Caco-2 (cell line): Measurements from ENCODE around the gene DOCK9. TPM values are rescaled to one million over a fixed set of nuclear protein-coding genes. Genes with fewer than 3 reads are reported as not detected.

Experiments used
- BruUV-seq: library from RNA; stranded (reverse); fragments of 400-500 nt; replicated peaks from 2 replicates; lab custom pipeline; 2021; lab: Mats Ljungman, UMichigan
- CTCF ChIA-PET: fragments of 300-600 bp; sonication (Branson Sonifier 250); formaldehyde crosslinking; loops from one replicate; lab custom pipeline; 2022; ENCODE audit warnings: antibody characterized with exemption; lab: Charles Lee
- POLR2A ChIA-PET: fragments of 300-600 bp; sonication (Branson Sonifier 250); formaldehyde crosslinking; loops from one replicate; lab custom pipeline; 2022; ENCODE audit warnings: antibody characterized with exemption; lab: Charles Lee
- DNase-seq, 2 experiments: peaks; one replicate each; pipeline versions ENCODE4 v3.0.0 to v3.0.0-alpha.2; 2020 to 2022
- H3K27me3 ChIP-seq: replicated peaks from 2 replicates; pipeline ENCODE4 v1.6.0; 2011; ENCODE audit warnings: low read length; ENCODE audit not compliant: control insufficient read depth, insufficient read depth
- H3K36me3 ChIP-seq: 2 replicates; pipeline ENCODE4 v1.5.1; 2011; ENCODE audit warnings: low read length; ENCODE audit not compliant: control insufficient read depth, insufficient read depth
- H3K4me1 ChIP-seq: fragments of 250-450 bp; sonication (Bioruptor Pico); 2 replicates; pipeline ENCODE4 v1.5.1; 2020; ENCODE audit warnings: mild to moderate bottlenecking
- H3K4me3 ChIP-seq: 2 replicates; pipeline ENCODE4 v1.5.1; 2011; ENCODE audit warnings: low read depth, mild to moderate bottlenecking, control low read depth, low read length
- H3K9me3 ChIP-seq: fragments of 250-450 bp; sonication (Bioruptor Pico); 2 replicates; pipeline ENCODE4 v1.5.1; 2020; ENCODE audit warnings: mild to moderate bottlenecking, moderate library complexity
- H3K27ac Mint-ChIP-seq: one replicate; pipeline ENCODE4 v1.8.0; 2022; ENCODE audit warnings: mixed read lengths; ENCODE audit not compliant: unreplicated experiment
- H3K27me3 Mint-ChIP-seq: one replicate; pipeline ENCODE4 v1.8.0; 2022; ENCODE audit warnings: mixed read lengths; ENCODE audit not compliant: insufficient read depth, unreplicated experiment
- H3K36me3 Mint-ChIP-seq: one replicate; pipeline ENCODE4 v1.8.0; 2022; ENCODE audit warnings: mild to moderate bottlenecking, mixed read lengths; ENCODE audit not compliant: insufficient read depth, unreplicated experiment
- H3K4me1 Mint-ChIP-seq: one replicate; pipeline ENCODE4 v1.8.0; 2022; ENCODE audit warnings: low read depth, mixed read lengths; ENCODE audit not compliant: unreplicated experiment
- H3K4me3 Mint-ChIP-seq: one replicate; pipeline ENCODE4 v1.8.0; 2022; ENCODE audit warnings: mild to moderate bottlenecking, moderate library complexity, mixed read lengths; ENCODE audit not compliant: unreplicated experiment
- H3K9me3 Mint-ChIP-seq: one replicate; pipeline ENCODE4 v1.8.0; 2022; ENCODE audit warnings: mixed read lengths; ENCODE audit not compliant: unreplicated experiment
- CTCF ChIP-seq, 2 experiments: fragments of 200-600 bp in 1 of 2; IDR thresholded peaks; 1 replicate in 1 of 2; 2 replicates in 1 of 2; pipeline versions ENCODE4 v1.5.1 to v1.8.0; 2011 to 2022; ENCODE audit warnings: antibody characterized with exemption in 1 of 2, control low read depth in 1 of 2, inconsistent platforms in 1 of 2, low read depth in 1 of 2, low read length in 1 of 2, mild to moderate bottlenecking in 1 of 2, moderate library complexity in 1 of 2; ENCODE audit not compliant: insufficient read depth in 1 of 2, severe bottlenecking in 1 of 2, unreplicated experiment in 1 of 2
- intact Hi-C: fragments of 100-400 bp; cut with micrococcal nuclease; formaldehyde crosslinking; loops from one replicate; pipeline ENCODE4 v1.10.0; 2022; ENCODE audit not compliant: unreplicated experiment
- total RNA-seq: library from RNA; stranded (reverse); gene quantifications from 2 replicates; pipeline ENCODE4 v1.2.3, GENCODE V29; 2022

The DOCK9 gene
- total RNA-seq, 1 experiment from 2014 or later, result 260 TPM

DNA sequence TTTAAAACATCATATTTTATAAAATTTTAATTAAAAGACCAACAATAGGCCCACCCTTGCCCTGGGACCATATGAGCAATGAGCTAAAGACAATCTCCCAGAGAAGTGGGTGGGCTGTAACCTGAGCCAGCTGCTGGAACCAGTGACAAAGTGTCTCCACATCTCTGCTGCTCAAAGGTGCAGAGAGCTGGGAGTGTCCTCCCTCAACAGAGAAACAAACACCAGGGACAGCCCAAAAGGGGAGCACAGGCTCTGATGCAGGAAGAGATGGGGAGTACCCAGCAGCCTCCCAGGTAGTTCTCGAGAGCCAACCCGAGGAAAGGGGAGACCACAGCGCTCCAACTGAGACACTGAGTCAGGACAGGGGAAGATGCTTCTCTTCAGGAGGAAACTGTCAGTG, 39.1 kb downstream of the DOCK9 start:
- H3K36me3 Mint-ChIP-seq, result peaks cover 35% of the 10 kb centered on the region
- DNase-seq, result no peak
- intact Hi-C loops, result no loop called here

DNA sequence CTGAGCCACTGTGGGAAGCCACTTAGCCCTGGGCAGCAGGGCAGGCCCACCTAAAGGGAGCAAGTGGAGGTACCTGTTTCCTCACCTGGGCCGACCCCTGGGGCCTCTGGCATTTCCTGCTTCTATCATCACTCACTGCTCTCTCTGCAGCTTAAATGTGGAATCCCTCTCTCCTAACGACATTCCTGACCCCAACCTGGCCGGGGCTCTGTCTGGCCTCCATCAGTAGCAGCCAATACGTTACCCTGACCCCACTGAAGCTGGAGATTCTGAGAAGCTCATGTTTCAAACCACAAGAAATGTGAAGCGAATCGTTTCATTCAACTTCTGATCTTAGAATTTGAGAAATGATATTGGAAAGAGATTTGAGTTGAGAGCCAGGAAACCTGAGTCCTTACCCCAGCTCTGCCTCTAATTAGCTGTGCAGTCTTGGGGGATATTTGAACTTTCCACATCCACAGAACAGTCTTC, 39.9 kb downstream of the DOCK9 start:
- intact Hi-C loops, result no loop called here
- POLR2A ChIA-PET, result interaction anchor here (0.8 kb wide), 1 partner anchor 40 kb away, joined by 3 read pairs; the partner anchor contains the start of gene DOCK9
- Mint-ChIP-seq H3K27me3 (no peaks in the 10 kb centered on the region), H3K36me3 (peaks cover 43% of the 10 kb centered on the region), H3K27ac (peak overlapping the region; percentile 60), H3K4me3 (no peak overlapping the region), H3K4me1 (peaks cover 37% of the 10 kb centered on the region), H3K9me3 (peaks cover 17% of the 10 kb centered on the region)
- CTCF ChIA-PET, result no interaction called here
- H3K4me3 ChIP-seq, result no peak overlapping the region
- no peak for TF ChIP-seq CTCF (IDR thresholded peaks at IDR 0.05; ENCODE audit: insufficient read depth in 1 of 2, low read depth in 1 of 2, low read length in 1 of 2, severe bottlenecking in 1 of 2, unreplicated experiment in 1 of 2)
- BruUV-seq, result no TSS peak
- peaks cover 26% of the 10 kb centered on the region for H3K9me3 ChIP-seq
- DNase-seq, result peak; percentile 56 to 65
- no peaks in the 10 kb centered on the region; the same call in 1 of the 2 replicates for H3K36me3 ChIP-seq
- H3K27me3 ChIP-seq, result no peaks in the 10 kb centered on the region
- peaks cover 40% of the 10 kb centered on the region for H3K4me1 ChIP-seq

More for the DNA sequence above, 39.1 kb downstream of the DOCK9 start:
- no peaks in the 10 kb centered on the region; the same call in 1 of the 2 replicates for H3K36me3 ChIP-seq
- ChIA-PET CTCF (no interaction called here), POLR2A (no interaction called here)
- no peak for TF ChIP-seq CTCF (IDR thresholded peaks at IDR 0.05; ENCODE audit: insufficient read depth in 1 of 2, low read depth in 1 of 2, low read length in 1 of 2, severe bottlenecking in 1 of 2, unreplicated experiment in 1 of 2)
- H3K9me3 ChIP-seq, result peaks cover 20% of the 10 kb centered on the region
- no TSS peak for BruUV-seq
- peaks cover 40% of the 10 kb centered on the region for H3K4me1 ChIP-seq
- no peaks in the 10 kb centered on the region for H3K27me3 Mint-ChIP-seq
- no peak overlapping the region for H3K27ac Mint-ChIP-seq
- H3K4me3 ChIP-seq, result no peak overlapping the region
- H3K4me3 Mint-ChIP-seq, result no peak overlapping the region
- H3K4me1 Mint-ChIP-seq, result peaks cover 37% of the 10 kb centered on the region
- peaks cover 15% of the 10 kb centered on the region for H3K9me3 Mint-ChIP-seq
- no peaks in the 10 kb centered on the region for H3K27me3 ChIP-seq

GRCh38 chr13:98934243-98934642, 43.6 kb downstream of the DOCK9 start:
- ChIA-PET POLR2A (no interaction called here), CTCF (no interaction called here)
- BruUV-seq, result no TSS peak

More at GRCh38 chr13:98934243-98934642, 43.6 kb downstream of the DOCK9 start:
- H3K4me3 Mint-ChIP-seq, result no peak overlapping the region
- no peak for DNase-seq
- peaks cover 33% of the 10 kb centered on the region for H3K4me1 Mint-ChIP-seq
- intact Hi-C loops, result no loop called here
- no peak overlapping the region for H3K27ac Mint-ChIP-seq
- H3K9me3 Mint-ChIP-seq, result peaks cover 17% of the 10 kb centered on the region
- Histone ChIP-seq H3K4me1 (peaks cover 33% of the 10 kb centered on the region), H3K36me3 (no peaks in the 10 kb centered on the region; the same call in 1 of the 2 replicates), H3K9me3 (peaks cover 26% of the 10 kb centered on the region), H3K27me3 (no peaks in the 10 kb centered on the region), H3K4me3 (no peak overlapping the region)
- no peak for TF ChIP-seq CTCF (IDR thresholded peaks at IDR 0.05; ENCODE audit: insufficient read depth in 1 of 2, low read depth in 1 of 2, low read length in 1 of 2, severe bottlenecking in 1 of 2, unreplicated experiment in 1 of 2)
- H3K36me3 Mint-ChIP-seq, result peaks cover 66% of the 10 kb centered on the region
- H3K27me3 Mint-ChIP-seq, result no peaks in the 10 kb centered on the region
